Muscle of back (tissue), 11 donors: ENCODE results near the gene LNPEP. TPM values are rescaled to one million over a fixed set of nuclear protein-coding genes. Genes with fewer than 3 reads are reported as not detected.

Source experiments
- DNase-seq, 3 donors: peaks; one replicate each; pipeline versions ENCODE4 v3.0.0 to v3.0.0-alpha.2; 2013
- polyA plus RNA-seq, 10 donors: library from polyadenylated mRNA; unstranded; fragments of 120-200 nt; gene quantifications; one replicate each; pipeline ENCODE4 v1.2.1, GENCODE V29; 2013; ENCODE audit not compliant: insufficient read length in 10 of 10

Gene LNPEP
- polyA plus RNA-seq, 10 donors, result 13.8 to 24.5 (median 18.2) TPM

DNA sequence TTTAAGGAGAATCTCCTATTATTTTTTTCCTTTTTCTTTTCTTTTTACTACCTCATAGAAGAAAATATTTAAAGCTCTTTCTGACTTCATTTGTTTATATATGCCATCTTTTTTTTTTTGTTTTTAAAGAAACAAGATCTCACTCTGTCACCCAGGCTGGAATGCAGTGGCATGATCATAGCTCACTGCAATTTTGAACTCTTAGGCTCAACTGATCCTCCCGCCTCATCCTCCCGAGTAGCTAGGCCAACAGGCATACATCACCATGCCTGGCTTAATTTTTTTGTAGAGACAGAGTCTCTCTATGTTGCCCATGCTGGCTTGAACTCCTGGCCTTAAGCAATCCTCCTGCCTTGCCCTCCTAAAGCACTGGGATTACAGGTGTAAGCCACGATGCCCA is 59.5 kb downstream of the LNPEP start:
- no peak for DNase-seq

DNA sequence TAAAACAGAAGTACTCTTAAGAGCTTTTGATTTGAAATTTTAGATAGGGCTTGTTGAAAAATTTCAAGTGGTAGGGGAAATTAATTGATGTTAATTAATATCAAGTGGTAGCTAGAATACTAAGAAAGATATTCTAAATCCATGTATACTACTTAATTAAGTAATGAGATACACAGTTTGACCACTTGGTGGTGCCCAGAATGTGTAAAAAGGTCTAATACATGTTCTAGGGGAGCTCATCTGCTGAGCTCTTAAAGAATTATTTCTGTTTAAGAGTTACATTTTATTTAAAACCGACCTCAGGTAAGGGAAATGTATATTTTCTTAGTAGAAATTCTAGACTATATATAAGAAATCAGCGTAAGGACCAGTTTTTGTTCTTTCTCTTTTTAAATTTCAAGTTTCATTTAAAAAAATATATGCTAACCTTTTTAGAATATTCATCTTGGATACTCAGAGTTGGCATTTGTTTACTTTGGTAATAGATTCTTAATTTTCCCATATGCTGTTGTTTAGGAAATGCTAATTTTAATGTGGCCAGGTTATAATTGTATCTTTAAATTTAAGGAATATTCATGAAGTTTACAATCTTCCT is 61.5 kb downstream of the LNPEP start:
- peak; percentile 38 to 64 (median 39) for DNase-seq

DNA sequence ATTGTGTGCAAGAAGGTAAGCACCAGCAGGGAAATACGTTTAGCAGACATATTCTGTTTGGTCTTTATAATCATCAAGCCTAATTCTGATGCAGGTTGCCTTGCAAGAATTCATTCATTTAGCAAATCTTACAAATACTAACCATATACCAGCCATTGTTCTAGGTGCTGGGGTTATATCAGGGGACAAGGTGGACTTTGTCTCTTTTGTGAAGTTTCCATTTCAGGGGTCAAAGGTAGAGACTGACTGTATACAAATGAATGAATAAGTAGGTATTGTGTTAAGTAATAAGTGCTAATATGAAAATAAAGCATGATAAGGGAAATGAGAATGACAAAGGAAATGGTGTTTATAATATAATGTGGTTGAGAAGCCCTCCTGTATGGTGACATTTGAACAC is 64.0 kb downstream of the LNPEP start:
- no peak for DNase-seq

DNA sequence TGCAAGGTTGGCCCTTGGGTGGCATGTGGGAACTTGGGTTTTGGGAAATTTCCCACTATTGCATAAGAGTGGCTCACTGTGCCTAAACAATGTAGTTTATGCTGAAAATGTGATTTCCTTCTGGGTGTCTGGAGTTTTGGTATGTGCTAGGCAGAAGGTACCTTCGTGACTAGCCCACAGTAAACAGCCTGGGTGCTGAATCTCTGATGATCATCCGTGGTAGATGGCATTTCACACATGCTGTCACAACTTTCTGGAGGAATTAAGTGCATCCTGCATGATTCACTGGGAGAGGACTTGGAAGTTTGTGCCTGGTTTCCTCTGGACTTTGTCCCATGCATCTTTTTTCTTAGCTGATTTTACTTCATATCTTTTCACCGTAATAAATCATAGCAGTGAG is 64.5 kb downstream of the LNPEP start:
- DNase-seq, result no peak

DNA sequence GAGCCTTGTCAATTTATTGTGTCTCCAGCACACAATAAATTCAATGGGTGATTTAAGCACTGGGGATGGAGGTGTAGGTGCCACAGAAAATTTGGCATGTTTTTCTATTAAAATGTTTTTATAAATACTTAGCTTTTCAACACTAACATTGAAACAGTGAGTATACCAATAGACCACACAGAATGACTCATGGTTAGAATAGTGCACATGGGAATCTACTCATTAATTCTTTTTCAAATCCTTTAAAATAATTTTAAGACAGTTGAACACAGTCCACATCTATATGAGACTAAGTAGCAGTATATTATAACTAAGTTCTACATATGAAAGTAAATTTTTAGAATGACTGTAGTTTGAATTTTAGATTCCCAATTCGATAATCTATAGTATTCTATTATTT is 67.1 kb downstream of the LNPEP start:
- no peak for DNase-seq

DNA sequence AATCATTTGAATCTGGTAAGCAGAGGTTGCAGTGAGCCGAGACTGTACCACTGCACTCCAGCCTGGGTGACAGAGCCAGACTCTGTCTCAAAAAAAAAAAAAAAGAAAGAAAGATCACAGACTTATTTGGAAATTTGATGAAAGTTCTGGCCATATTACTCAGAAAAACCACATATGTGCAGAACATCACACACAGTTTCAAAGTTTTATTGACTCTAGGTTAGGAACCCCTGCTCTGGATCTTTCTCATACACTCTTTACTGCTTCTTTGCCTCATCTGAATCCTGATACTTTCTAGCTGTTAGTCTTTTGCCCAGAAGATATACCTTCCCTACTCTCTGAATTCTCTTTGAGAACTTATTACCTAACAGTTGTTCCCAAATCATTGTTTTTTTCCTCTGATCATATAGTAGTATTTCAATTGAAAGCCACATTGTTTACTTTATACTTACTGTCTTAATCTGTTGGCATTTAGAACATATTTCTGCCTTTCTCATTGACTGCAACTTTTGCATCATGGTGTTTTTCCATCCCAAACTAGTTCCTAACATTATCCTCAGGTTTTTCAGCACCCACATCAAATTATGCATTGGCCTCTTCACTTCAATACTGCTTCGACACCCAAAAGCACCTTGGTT is 68.7 kb downstream of the LNPEP start:
- DNase-seq, result no peak

DNA sequence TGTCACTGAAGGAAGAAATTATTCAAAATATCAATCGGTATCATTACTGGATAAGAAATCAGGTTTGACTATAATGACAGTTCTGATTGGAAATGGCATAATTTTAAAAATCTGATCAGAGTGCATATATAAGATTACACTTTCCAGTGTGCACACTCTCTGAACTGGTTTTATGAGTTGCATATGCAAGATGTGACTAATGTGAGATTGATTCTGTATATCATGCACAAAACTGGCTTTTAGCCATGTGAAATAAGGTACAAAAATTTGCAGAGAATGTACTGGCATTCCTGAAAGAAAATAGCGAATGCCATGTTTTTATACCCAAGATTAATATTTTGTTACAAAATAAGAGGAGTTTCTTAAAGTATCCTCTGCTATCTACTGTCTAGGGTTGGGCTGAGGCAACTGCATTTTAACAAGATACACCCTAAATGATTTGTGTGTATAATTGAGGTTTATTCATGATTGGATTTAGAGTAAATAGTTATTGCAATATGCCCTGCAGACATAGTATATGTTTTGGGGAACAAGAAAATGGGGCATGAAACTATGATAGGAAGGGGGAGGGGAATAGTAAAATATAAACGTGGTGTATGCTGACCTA is 70.7 kb downstream of the LNPEP start:
- no peak for DNase-seq

DNA sequence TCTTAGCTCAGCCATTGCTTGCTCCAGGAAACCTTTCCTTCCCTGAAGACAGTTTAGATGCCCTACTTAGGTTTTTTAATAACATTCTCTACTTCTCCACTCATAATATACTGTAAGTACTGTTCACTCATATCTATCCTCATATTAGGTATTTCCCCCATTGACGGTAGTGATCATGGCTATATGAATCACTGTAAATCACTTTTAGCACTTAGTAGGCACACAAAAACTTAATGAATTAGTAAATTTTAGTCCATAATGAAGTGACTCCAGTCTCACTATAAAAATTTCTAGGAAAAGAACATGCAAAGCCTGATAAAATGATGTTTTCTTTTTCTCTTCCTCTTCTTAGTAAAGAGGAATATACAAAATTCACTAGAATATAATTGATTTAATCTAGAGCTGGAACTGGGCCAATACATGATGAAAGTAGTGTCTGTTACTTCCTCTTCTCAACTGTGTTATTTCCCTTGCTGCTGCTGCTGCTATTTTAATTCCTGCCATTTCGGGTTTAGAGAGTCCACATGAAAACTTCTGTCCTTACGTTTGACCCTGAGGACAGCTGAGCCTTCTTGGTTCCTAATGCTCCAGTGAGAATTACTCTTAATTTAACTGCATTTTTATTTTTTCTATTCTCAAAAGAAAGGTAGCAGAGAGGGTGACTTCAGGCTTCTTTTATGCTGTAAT is 73.5 kb downstream of the LNPEP start:
- DNase-seq, result peak; percentile 15 to 48 (median 29)

DNA sequence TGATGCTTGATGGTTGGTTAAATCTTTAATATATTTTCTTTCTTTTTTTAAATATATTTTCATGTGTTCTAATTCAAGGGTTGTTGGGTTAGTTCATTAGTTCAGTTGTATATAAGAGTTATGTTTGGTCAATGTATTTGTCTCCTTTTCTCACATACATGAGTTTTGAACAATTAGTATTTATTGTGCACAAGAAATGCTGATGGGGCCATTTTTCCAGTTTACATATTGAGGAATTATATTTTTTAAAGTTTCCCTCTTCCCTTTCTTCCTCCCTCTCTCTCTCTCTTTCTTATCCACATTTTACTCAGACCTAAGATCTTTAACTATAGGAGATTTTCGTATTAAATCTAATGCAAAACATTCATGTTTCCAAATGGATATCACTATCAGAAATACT is 74.0 kb downstream of the LNPEP start:
- no peak for DNase-seq

DNA sequence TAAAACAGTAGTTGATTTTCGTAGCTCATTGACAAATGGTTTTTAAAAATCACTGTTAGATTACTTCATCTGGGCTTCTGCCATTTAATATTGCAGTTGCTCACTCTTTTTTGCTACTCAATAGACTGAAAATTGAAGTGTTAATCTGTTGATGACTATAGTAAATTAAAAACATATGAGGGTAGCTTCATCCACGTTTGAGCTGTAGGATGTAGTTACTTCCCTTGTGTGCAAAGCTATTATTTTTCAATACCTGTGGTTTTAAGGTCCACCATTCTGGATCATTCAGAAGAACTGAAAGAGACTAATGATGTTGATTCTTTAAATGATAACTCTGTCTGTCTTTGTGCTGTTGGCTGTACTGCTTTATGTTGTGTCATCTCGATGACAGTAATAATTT is 74.7 kb downstream of the LNPEP start:
- DNase-seq, result peak in 1 of 3 donors; percentile 9

DNA sequence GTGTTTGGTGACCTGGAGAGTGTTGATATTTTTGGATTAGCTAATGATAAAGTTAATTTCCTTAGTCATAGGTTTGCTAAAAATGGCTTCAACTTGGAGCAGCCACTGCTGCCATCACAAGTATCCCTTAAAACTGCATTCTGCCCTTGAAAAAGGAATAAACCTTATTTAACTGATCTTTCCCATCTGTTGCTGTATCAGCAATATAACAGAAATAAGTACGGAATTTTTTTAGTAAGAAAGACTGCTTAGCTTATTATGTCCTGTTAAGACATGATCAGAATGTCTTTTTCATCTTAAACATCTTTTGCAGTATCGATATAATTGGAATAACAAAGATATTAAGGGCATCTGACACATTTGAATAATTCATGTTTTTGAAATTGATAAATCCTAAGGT is 75.7 kb downstream of the LNPEP start:
- DNase-seq, result no peak

DNA sequence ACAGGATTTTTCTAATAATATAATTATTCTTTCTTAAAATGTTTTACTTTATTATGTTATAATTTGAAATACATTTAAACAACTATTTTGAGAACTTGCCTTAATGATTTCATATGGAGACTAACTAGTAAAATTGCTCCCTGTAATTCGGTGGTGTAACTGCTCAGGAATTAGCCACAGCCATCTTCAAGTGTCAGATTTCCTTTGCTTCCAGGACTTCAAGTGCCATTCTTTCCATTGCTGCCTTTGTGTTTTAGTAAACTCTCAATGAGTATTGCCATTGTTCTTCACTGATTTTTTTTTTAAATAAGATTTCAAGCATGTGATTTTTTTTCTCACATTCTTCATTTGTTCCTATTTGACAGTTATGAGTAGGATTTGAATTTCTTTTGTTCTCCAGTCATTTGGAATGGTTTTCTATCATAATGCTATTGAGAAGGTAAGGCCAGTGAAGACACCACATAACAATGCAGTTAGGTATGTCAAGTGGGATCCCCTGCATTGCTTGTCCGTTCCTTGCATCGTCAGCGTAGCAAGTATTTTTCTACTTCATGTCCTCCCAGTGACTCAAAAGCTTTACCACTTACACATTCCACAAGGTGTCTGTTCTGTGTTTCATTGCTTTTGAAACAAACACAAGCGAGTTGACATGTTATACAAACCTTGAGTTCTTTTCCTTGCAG is 83.7 kb downstream of the LNPEP start:
- DNase-seq, result no peak

DNA sequence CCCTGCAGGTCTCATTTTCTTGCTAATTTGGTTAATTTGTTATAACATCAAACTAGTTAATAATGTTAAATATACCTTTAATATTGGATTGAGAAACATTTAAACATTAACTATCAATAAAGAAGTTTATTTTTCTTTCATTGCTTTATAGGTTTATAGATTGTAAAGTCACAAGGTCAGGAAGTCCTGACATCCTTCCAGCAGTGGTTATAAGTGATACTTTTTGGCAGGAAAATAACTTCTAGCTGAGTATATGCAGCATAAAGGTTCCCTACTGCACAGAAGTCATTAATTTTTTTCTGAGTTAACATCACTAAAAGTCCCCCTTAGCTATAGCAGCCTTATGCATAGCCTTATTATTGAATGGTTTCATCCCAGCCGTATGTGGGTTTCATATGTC is 85.5 kb downstream of the LNPEP start:
- peak in 1 of 3 donors; percentile 22 for DNase-seq

DNA sequence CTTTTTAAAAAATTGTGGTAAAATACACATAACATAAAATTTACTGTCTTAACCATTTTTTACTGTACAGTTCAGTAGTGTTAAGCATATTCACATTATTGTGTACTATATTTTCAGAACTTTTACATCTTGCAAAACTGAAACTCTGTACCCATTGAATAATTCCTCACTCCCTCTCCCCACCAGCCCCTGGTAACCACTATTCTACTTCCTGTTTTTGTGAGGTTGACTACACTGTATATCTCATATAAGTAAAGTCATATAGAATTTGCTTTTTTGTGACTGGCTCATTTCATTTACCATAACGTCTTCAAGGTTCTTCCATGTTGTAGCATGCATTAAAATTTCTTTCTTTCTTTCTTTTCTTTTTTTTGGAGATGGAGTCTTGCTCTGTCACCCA is 87.0 kb downstream of the LNPEP start:
- no peak for DNase-seq

DNA sequence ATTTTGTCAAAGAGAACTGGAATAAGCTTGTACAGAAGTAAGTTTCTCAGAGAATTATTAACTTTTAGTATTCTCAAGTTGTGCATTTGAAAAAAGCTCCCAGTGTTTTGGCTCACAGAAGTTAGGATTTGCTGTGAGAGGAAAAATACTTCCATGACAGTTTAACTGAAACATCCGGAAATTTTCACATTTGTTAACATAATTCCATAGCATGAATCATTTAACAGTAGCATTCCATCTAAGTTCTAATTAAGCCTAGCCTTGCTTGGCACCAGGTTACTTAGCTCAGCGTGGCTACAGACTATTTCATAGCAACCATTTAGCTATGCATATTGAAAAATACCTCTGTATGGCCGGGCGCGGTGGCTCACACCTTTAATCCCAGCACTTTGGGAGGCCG is 90.8 kb downstream of the LNPEP start:
- DNase-seq, result peak in 1 of 3 donors; percentile 21

DNA sequence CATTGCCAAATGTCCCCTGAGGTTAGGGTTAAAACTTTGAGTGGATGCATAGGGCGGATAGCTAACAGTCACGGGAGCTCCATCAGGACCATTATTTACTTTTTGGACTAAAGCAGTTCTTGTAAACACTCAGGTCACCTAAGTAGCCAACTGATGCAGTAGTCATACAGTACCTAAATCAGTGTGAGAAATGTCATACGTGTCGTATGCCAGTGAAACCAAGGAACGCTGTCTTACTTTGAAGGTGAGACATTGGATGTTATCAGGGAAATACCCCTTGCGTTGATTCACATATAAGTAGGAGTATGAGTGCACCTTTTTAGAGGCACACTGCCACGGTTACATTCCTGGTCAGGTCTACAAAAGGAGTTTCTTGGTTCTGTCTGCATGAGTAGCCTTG is 101.9 kb downstream of the LNPEP start:
- DNase-seq, result no peak

DNA sequence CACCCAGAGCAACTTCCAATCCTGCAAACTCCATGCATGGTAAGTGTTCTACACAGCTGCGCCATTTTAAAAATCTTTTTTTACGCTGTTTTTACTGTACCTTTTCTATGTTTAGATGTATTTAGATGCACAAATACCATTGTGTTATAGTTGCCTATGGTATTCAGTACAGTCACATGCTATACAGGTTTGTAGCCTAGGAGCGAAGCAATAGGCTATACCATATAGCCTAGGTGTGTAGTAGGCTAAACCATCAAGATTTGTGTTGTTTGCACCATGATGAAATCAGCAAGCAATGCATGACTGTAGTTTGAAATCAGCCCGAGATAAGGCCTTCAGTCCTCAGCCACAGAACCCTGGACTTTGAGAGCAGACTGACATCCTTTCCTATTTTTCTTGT is 105.4 kb downstream of the LNPEP start:
- no peak for DNase-seq

DNA sequence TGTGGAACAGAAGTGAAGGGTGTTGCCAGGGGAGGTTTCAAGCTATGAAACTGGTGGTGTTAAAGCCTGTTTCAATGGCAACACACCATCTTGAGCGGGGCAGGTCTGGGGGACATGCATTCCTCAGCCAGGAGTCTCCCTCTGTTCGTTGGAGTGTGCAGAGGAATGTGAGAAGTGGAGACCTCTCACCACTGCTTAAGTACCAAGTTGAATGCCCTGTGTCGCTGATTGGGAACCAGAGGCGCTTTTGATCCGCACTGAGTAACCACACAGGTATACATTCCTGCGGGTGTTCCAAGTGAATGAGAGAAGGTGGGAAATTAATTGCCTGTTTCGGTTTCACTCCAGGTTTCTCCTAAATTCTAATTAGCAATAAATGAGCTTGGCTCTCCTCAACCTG is 107.1 kb downstream of the LNPEP start:
- no peak for DNase-seq

DNA sequence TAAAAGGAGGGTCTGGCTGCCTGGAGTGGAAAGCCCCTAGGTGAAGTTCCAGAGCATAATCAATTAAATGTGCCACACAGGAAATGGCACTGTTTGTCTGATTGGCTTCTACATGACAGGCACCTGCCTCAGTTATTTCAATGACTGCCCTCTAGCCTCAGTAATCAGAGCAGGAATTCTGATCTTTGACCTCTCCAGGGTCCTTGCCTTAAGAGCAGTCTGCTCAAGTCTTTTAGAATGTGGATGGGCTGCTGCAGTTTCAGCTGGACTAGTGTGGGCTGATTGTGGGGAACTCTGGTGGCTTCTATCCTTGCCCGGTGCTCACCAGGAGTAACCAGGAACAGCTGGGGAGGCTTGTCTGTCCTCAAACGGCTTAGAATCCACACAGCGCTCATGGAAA is 107.6 kb downstream of the LNPEP start:
- DNase-seq, result no peak

DNA sequence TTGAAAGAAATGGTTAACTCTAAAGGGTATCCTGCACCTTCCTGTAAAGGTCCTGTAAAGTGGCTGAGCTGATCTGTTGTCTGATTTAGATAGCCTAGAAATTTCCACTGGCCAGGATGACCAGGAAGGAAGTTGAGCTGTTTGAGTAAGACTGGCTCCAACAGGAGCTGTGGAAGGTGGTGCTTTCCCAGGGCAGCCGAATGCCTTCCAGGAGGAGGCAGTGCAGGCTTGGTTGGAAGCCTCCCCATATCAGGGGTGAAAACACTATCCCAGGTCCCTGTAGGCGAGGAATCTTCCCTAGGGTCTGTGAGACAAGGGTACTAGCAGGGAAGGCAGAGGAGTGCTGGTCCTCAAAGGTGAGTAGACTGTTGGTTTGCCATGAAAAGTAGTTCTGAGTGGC is 108.2 kb downstream of the LNPEP start:
- no peak for DNase-seq

DNA sequence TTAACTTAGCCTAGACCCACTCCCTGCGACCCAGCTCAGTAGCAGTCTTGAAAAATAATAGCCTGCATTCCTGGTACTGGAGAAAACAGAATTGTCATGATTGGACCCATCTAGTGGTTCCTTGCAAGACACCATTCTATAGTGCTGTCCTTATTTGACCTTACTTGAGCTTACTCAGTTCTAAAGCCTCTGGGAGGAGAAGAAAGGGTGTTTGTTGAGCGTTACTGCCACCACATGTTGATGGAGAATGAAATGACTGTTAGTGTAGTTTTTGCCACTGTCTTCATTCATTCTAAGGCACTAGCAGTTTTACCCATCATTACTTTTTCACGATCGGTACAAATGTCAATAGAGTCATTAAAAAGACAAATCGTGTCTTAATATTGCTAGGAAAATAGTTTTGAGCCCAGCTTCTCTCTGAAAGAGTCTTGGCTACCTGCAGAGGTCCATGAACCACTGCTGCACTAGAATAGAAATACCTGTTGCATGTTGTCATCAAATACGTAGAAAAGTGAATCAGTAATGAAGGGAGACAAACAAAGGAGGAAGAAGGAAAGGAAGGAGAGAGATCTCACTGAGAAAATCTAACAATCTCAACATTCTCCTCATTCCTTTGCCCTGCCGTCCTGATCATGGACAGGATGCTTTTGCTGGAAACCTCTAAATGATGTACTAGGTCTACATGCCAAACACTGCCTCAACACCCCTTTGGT is 110.5 kb downstream of the LNPEP start:
- no peak for DNase-seq

DNA sequence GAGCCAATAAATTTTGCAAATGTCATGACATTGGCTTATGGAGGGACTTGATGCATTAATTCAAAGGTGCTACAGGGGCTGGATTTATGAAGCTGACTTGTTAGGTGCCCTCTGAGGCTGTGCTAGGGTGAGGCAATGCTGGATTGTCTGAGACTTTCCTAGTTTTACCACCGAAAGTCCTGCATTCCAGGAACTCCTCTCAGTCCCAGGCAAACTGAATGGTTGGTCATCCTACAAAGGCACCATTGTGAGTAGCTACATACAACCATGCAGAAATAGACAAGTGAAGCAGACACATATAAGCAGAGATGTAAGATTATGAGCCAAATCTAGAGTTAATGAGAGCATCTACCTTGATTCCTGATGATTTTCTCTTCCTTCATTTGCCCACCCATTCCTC is 111.2 kb downstream of the LNPEP start:
- no peak for DNase-seq
